Spleen (tissue), 11 donors: ENCODE measurements around the gene MRM1. TPM values are rescaled to one million over a fixed set of nuclear protein-coding genes. Genes with fewer than 3 reads are reported as not detected.

ENCODE experiments used
- DNase-seq: peaks from one replicate; pipeline ENCODE4 v3.0.0-alpha.2; 2020
- H3K27ac ChIP-seq, 8 donors: fragments of 200-600 bp; sonication (generic) in 7 of 8; 1 replicate in 4 of 8; 2 replicates in 4 of 8; pipeline versions ENCODE4 v1.5.0 to v1.8.0; 2016 to 2021; ENCODE audit warnings: inconsistent platforms in 4 of 8, mild to moderate bottlenecking in 4 of 8, moderate library complexity in 1 of 8
- H3K27me3 ChIP-seq, 7 donors: fragments of 200-600 bp; sonication (generic) in 6 of 7; replicated peaks in 1 of 7; 1 replicate in 4 of 7; 2 replicates in 3 of 7; pipeline versions ENCODE4 v1.5.0 to v1.8.0; 2016 to 2021; ENCODE audit warnings: inconsistent platforms in 3 of 7, mild to moderate bottlenecking in 1 of 7
- H3K36me3 ChIP-seq, 6 donors: fragments of 200-600 bp; sonication (generic) in 5 of 6; 1 replicate in 4 of 6; 2 replicates in 2 of 6; pipeline versions ENCODE4 v1.5.0 to v1.8.0; 2016 to 2021; ENCODE audit warnings: inconsistent platforms in 2 of 6
- H3K4me1 ChIP-seq, 6 donors: fragments of 200-600 bp; sonication (generic) in 5 of 6; 1 replicate in 3 of 6; 2 replicates in 3 of 6; pipeline versions ENCODE4 v1.5.0 to v1.8.0; 2016 to 2021; ENCODE audit warnings: inconsistent platforms in 3 of 6
- H3K4me3 ChIP-seq, 8 donors: fragments of 200-600 bp; sonication (generic) in 7 of 8; 1 replicate in 4 of 8; 2 replicates in 4 of 8; pipeline versions ENCODE4 v1.5.0 to v1.8.0; 2016 to 2021; ENCODE audit warnings: inconsistent platforms in 4 of 8, mild to moderate bottlenecking in 4 of 8, moderate library complexity in 2 of 8
- H3K9me3 ChIP-seq, 8 donors: fragments of 200-600 bp; sonication (generic) in 7 of 8; 1 replicate in 4 of 8; 2 replicates in 4 of 8; pipeline versions ENCODE4 v1.5.0 to v1.8.0; 2016 to 2021; ENCODE audit warnings: inconsistent platforms in 4 of 8
- CTCF ChIP-seq, 11 experiments: fragments of 200-600 bp in 7 of 11; fragments of 450-650 bp in 4 of 11; sonication (generic) in 4 of 11; IDR thresholded peaks in 8 of 11; conservative IDR thresholded peaks in 3 of 11; 1 replicate in 7 of 11; 2 replicates in 4 of 11; pipeline versions ENCODE4 v1.4.0 to v1.8.0; 2016 to 2021; ENCODE audit warnings: antibody characterized with exemption in 11 of 11, inconsistent platforms in 4 of 11, mild to moderate bottlenecking in 1 of 11
- POLR2A ChIP-seq, 3 donors: fragments of 450-650 bp; IDR thresholded peaks; one replicate each; pipeline ENCODE4 v1.5.1; 2017; ENCODE audit warnings: antibody characterized with exemption in 3 of 3, mild to moderate bottlenecking in 1 of 3
- POLR2AphosphoS5 ChIP-seq, 3 donors: sonication (generic); formaldehyde crosslinking; IDR thresholded peaks; one replicate each; pipeline ENCODE4 v1.5.1; 2017; ENCODE audit warnings: antibody characterized with exemption in 3 of 3
- WGBS, 5 donors: extraction: QIAGEN DNeasy Blood & Tissue Kit in 3 of 5; methylation state at CpG; one replicate each; pipeline versions ENCODE4 v1.1.5 to v1.1.7; 2013 to 2018; 5-methylcytosine and 5-hydroxymethylcytosine counted together
- intact Hi-C: fragments of 100-400 bp; cut with DNase I; formaldehyde crosslinking; loops from one replicate; pipeline ENCODE4 v1.15.0; 2023; ENCODE audit warnings: low total_unique reads
- polyA plus RNA-seq, 3 donors: library from polyadenylated mRNA; stranded (reverse); fragments of 200-250 nt; gene quantifications; one replicate each; pipeline ENCODE4 v1.2.1, GENCODE V29; 2013
- total RNA-seq, 7 donors: library from RNA; depleted of rRNA in 3 of 7; stranded (reverse); fragments of >200 nt in 3 of 7; fragmentation: NEBNext Ultra II Directional in 4 of 7; extraction: Animal tissue kit (Norgen Biotek cat#: 25700) in 4 of 7; gene quantifications; one replicate each; pipeline versions ENCODE4 v1.1.0 to v1.2.1, GENCODE V29; 2016 to 2021
- donor health status: healthy with polysubstance abuse.
- donor health status: DM: no; HTN: no; CAD: no; lungs with moderate emphysema.
- donor health status: DM: no; HTN: no; CAD: no.
- donor health status: Bipolar disorder and iron deficiency.
- donor health status: healthy.
- donor health status: DM: no; HTN: no; CAD: no.
- donor health status: DM: yes; HTN: yes; CAD: no.

Gene MRM1
- total and polyA plus RNA-seq, 10 donors = 5.4 to 13.8 (median 8.5) TPM

- TF ChIP-seq POLR2A (IDR thresholded peaks at IDR 0.05) (no peak), CTCF (IDR thresholded peaks at IDR 0.05 in 8 of 11, conservative IDR thresholded peaks at IDR 0.05 in 3 of 11) (no peak), POLR2AphosphoS5 (IDR thresholded peaks at IDR 0.05) (no peak)
- Histone ChIP-seq H3K27ac (no peak overlapping the region), H3K4me1 (peaks cover 0 to 10% (median 5%) of the 10 kb centered on the region in 6 donors), H3K9me3 (no peaks in the 10 kb centered on the region), H3K36me3 (no peaks in the 10 kb centered on the region), H3K27me3 (no peaks in the 10 kb centered on the region), H3K4me3 (no peak overlapping the region)
- 60 to 76% (median 71%) methylated on average over 7 of the region's 7 CpGs for WGBS, 5 donors
- intact Hi-C loops = loop anchor here (5.0 kb wide), 1 partner anchor 612 kb away; no protein-coding TSS in a partner anchor
- DNase-seq = no peak
Observed at GRCh38 chr17:36625188-36625587, 23.8 kb downstream of the MRM1 start.

GRCh38 chr17:36627101-36627500 lies 25.7 kb downstream of the MRM1 start:
- no peak for DNase-seq
- Histone ChIP-seq H3K4me1 (peaks cover 0 to 10% (median 5%) of the 10 kb centered on the region in 6 donors), H3K27ac (no peak overlapping the region), H3K4me3 (no peak overlapping the region), H3K9me3 (no peaks in the 10 kb centered on the region), H3K36me3 (no peaks in the 10 kb centered on the region), H3K27me3 (no peaks in the 10 kb centered on the region)
- intact Hi-C loops = loop anchor here (5.0 kb wide), 1 partner anchor 610 kb away; no protein-coding TSS in a partner anchor
- TF ChIP-seq POLR2AphosphoS5 (IDR thresholded peaks at IDR 0.05) = no peak
- TF ChIP-seq POLR2A (IDR thresholded peaks at IDR 0.05) = no peak
- TF ChIP-seq CTCF (IDR thresholded peaks at IDR 0.05 in 8 of 11, conservative IDR thresholded peaks at IDR 0.05 in 3 of 11) = no peak
- WGBS, 5 donors = 85 to 90% (median 86%) methylated on average over 12 of the region's 12 CpGs

- intact Hi-C loops = loop anchor here (5.0 kb wide), 1 partner anchor 609 kb away; no protein-coding TSS in a partner anchor
- 86 to 98% (median 96%) methylated on average over 2 of the region's 2 CpGs for WGBS, 5 donors
Observed at GRCh38 chr17:36628576-36628975, 27.2 kb downstream of the MRM1 start.

More at GRCh38 chr17:36628576-36628975, 27.2 kb downstream of the MRM1 start:
- peaks cover 0 to 12% (median 5%) of the 10 kb centered on the region in 6 donors for H3K4me1 ChIP-seq
- H3K36me3 ChIP-seq = no peaks in the 10 kb centered on the region
- no peak for DNase-seq
- TF ChIP-seq CTCF (IDR thresholded peaks at IDR 0.05 in 8 of 11, conservative IDR thresholded peaks at IDR 0.05 in 3 of 11) (no peak), POLR2A (IDR thresholded peaks at IDR 0.05) (no peak), POLR2AphosphoS5 (IDR thresholded peaks at IDR 0.05) (no peak)
- no peaks in the 10 kb centered on the region for H3K9me3 ChIP-seq
- H3K27me3 ChIP-seq = peaks cover 0 to 5% (median 0%) of the 10 kb centered on the region in 7 donors
- no peak overlapping the region for H3K27ac ChIP-seq
- no peak overlapping the region for H3K4me3 ChIP-seq
